HepG2 (cell line): ENCODE data around the gene COMMD7. TPM values are rescaled to one million over a fixed set of nuclear protein-coding genes. Genes with fewer than 3 reads are reported as not detected.
A peak's percentile ranks its signal among the peaks of the same experiment; 100 is the strongest.

Experiments
- ATAC-seq: fragments of 200-7000 bp; cut with Tn5 transposase; 3 replicates; pipeline ENCODE4 v1.9.1; 2020; ENCODE audit warnings: mild to moderate bottlenecking, moderate library complexity
- Bru-seq: library from RNA; stranded (reverse); fragments of 400-500 nt; gene quantifications from one replicate; lab custom pipeline; 2021; lab: Mats Ljungman, UMichigan
- BruChase-seq, 2 experiments: library from RNA; stranded (reverse); fragments of 400-500 nt; gene quantifications; one replicate each; lab custom pipeline; 2021; lab: Mats Ljungman, UMichigan
- BruUV-seq: library from RNA; stranded (reverse); fragments of 400-500 nt; replicated peaks from 2 replicates; lab custom pipeline; 2021; lab: Mats Ljungman, UMichigan
- CTCF ChIA-PET: fragments of 300-600 bp; formaldehyde crosslinking; extraction: SDS; loops from one replicate; lab custom pipeline; 2021; ENCODE audit warnings: low total read pairs, inconsistent platforms, low intra/inter-chr PET ratio; lab: Yijun Ruan, JAX
- POLR2A ChIA-PET: fragments of 350-600 bp; sonication (Branson Sonifier 250); formaldehyde crosslinking; loops from one replicate; lab custom pipeline; 2020; ENCODE audit warnings: antibody characterized with exemption, inconsistent platforms; lab: Yijun Ruan, JAX
- DNase-seq: peaks from one replicate; pipeline ENCODE4 v3.0.0-alpha.2; 2015; ENCODE audit warnings: low spot score
- FAIRE-seq: peaks from 3 replicates; lab custom pipeline; 2011; peaks lifted over from hg19 to GRCh38; lab: Jason Lieb, UNC
- H2AFZ ChIP-seq: one replicate; pipeline ENCODE4 v1.6.1; 2011; ENCODE audit warnings: low read length, inconsistent platforms
- H3K27ac ChIP-seq: fragments of 300-600 bp; 3 replicates; pipeline ENCODE4 v1.8.0; 2011; ENCODE audit warnings: mixed run types, mild to moderate bottlenecking, mixed read lengths, low read length, inconsistent platforms; ENCODE audit not compliant: insufficient read depth; ENCODE audit errors: extremely low read length
- H3K27me3 ChIP-seq, 2 experiments: fragments of 200-600 bp in 1 of 2; 2 replicates in 1 of 2; 3 replicates in 1 of 2; pipeline versions ENCODE4 v1.6.0 to v1.8.0; 2011; ENCODE audit warnings: low read length in 2 of 2, mild to moderate bottlenecking in 2 of 2, moderate library complexity in 2 of 2, inconsistent platforms in 1 of 2; ENCODE audit not compliant: insufficient read depth in 2 of 2, control insufficient read depth in 1 of 2
- H3K36me3 ChIP-seq, 2 experiments: fragments of 200-600 bp in 1 of 2; replicated peaks in 1 of 2; 2 replicates in 1 of 2; 3 replicates in 1 of 2; pipeline versions ENCODE4 v1.5.1 to v1.8.0; 2011; ENCODE audit warnings: low read length in 2 of 2, inconsistent platforms in 1 of 2; ENCODE audit not compliant: insufficient read depth in 2 of 2, control insufficient read depth in 1 of 2
- H3K4me1 ChIP-seq: 2 replicates; pipeline ENCODE4 v1.5.1; 2012; ENCODE audit warnings: low read length, inconsistent platforms; ENCODE audit not compliant: insufficient read depth
- H3K4me2 ChIP-seq: 2 replicates; pipeline ENCODE4 v1.6.0; 2011; ENCODE audit warnings: low read depth, low read length, inconsistent platforms
- H3K4me3 ChIP-seq, 3 experiments: fragments of 200-600 bp in 1 of 3; sonication (generic), shearing (Covaris generic) in 1 of 3; replicated peaks in 1 of 3; 2 replicates each; pipeline ENCODE4 v1.5.1; 2011 to 2016; ENCODE audit warnings: low read length in 3 of 3, inconsistent platforms in 2 of 3, low read depth in 2 of 3, mild to moderate bottlenecking in 2 of 3, control low read depth in 1 of 3, mixed read lengths in 1 of 3; ENCODE audit not compliant: insufficient read depth in 1 of 3
- H3K79me2 ChIP-seq: one replicate; pipeline ENCODE4 v1.6.1; 2011; ENCODE audit warnings: low read length, inconsistent platforms; ENCODE audit not compliant: insufficient read depth
- H3K9ac ChIP-seq: 2 replicates; pipeline ENCODE4 v1.6.0; 2011; ENCODE audit warnings: mild to moderate bottlenecking, low read depth, low read length, inconsistent platforms; ENCODE audit not compliant: insufficient read depth
- H3K9me3 ChIP-seq: 2 replicates; pipeline ENCODE4 v1.5.1; 2012; ENCODE audit warnings: mild to moderate bottlenecking, low read length
- H4K20me1 ChIP-seq: 2 replicates; pipeline ENCODE4 v1.6.0; 2011; ENCODE audit warnings: inconsistent platforms, mild to moderate bottlenecking, low read length, moderate library complexity; ENCODE audit not compliant: insufficient read depth
- BORCS8-MEF2B ChIP-seq: sonication (generic); formaldehyde crosslinking; IDR thresholded peaks from 2 replicates; pipeline ENCODE4 v1.8.0; 2022; ENCODE audit warnings: mild to moderate bottlenecking, missing genetic modification reagents
- FOXK2 ChIP-seq: fragments of 450-650 bp; IDR thresholded peaks from 2 replicates; pipeline ENCODE4 v1.6.1; 2016
- GATAD1 ChIP-seq: IDR thresholded peaks from 2 replicates; pipeline ENCODE4 v1.6.1; 2016; ENCODE audit warnings: missing genetic modification reagents, missing compliant biosample characterization
- KDM3A ChIP-seq: IDR thresholded peaks from 2 replicates; pipeline ENCODE4 v1.6.1; 2018; ENCODE audit warnings: low read depth, missing compliant biosample characterization
- MBD4 ChIP-seq: IDR thresholded peaks from 2 replicates; pipeline ENCODE4 v1.6.1; 2012; ENCODE audit warnings: low read length, inconsistent platforms, borderline replicate concordance
- NRL ChIP-seq: sonication (generic); formaldehyde crosslinking; IDR thresholded peaks from 2 replicates; pipeline ENCODE4 v1.5.0; 2020; ENCODE audit warnings: missing genetic modification reagents, mild to moderate bottlenecking, moderate library complexity, borderline replicate concordance
- PHF21A ChIP-seq: sonication (generic); formaldehyde crosslinking; IDR thresholded peaks from 2 replicates; pipeline ENCODE4 v1.5.0; 2020; ENCODE audit warnings: mild to moderate bottlenecking, missing genetic modification reagents
- SRSF9 ChIP-seq: fragments of 200-400 bp; formaldehyde crosslinking; IDR thresholded peaks from 2 replicates; pipeline ENCODE4 v1.6.1; 2018; ENCODE audit warnings: borderline replicate concordance, mild to moderate bottlenecking, low read depth, low read length; ENCODE audit not compliant: insufficient read depth, poor library complexity, severe bottlenecking
- ZNF225 ChIP-seq: sonication (generic); formaldehyde crosslinking; IDR thresholded peaks from 2 replicates; pipeline ENCODE4 v1.4.0; 2020; ENCODE audit warnings: mild to moderate bottlenecking, missing genetic modification reagents
- ZNF839 ChIP-seq: sonication (generic); formaldehyde crosslinking; IDR thresholded peaks from 2 replicates; pipeline ENCODE4 v1.4.0; 2020; ENCODE audit warnings: missing genetic modification reagents, mild to moderate bottlenecking, borderline replicate concordance
- ZNF841 ChIP-seq: sonication (generic); formaldehyde crosslinking; IDR thresholded peaks from 2 replicates; pipeline ENCODE4 v1.8.1; 2023; ENCODE audit warnings: missing genetic modification reagents, borderline replicate concordance
- ZUFSP ChIP-seq: sonication (generic); formaldehyde crosslinking; IDR thresholded peaks from 2 replicates; pipeline ENCODE4 v1.9.0; 2021; ENCODE audit warnings: missing genetic modification reagents, mild to moderate bottlenecking, borderline replicate concordance
- WGBS: methylation state at CpG from one replicate; pipeline ENCODE4 v1.1.6; 2017; ENCODE audit warnings: low lambda C conversion rate; 5-methylcytosine and 5-hydroxymethylcytosine counted together
- in situ Hi-C: cut with HindIII; loops from 2 replicates; pipeline ENCODE4 v1.10.0; 2017; ENCODE audit warnings: low pct_unique_long_range_greater_than_20kb; ENCODE audit not compliant: extremely low pct_ligation_motif_present
- intact Hi-C: fragments of 100-400 bp; cut with micrococcal nuclease; formaldehyde crosslinking; loops from one replicate; pipeline ENCODE4 v1.10.0; 2022; ENCODE audit not compliant: unreplicated experiment
- long read RNA-seq, 2 experiments: library from RNA in 1 of 2; library from polyadenylated mRNA in 1 of 2; stranded (forward) in 1 of 2; unstranded in 1 of 2; transcript quantifications; one replicate each; pipeline ENCODE4 v2.0.0, GENCODE V29; 2019 to 2022
- polyA minus RNA-seq, 3 experiments: library from RNA; depleted of rRNA, polyadenylated mRNA; stranded (reverse); fragments of >200 nt; gene quantifications; 2 replicates each; pipeline ENCODE4 v1.2.3, GENCODE V29; 2011; ENCODE audit warnings: low replicate concordance in 1 of 3
- polyA plus RNA-seq, 8 experiments: library from polyadenylated mRNA; depleted of rRNA in 3 of 8; stranded (reverse) in 7 of 8; unstranded in 1 of 8; fragments of >200 nt; fragmentation: Illumina TruSeq in 4 of 8; extraction: Trizol in 4 of 8; gene quantifications; 2 replicates each; pipeline versions ENCODE4 v1.2.1 to v1.2.3, GENCODE V29; 2011 to 2016; ENCODE audit warnings: low read depth in 4 of 8, missing spikeins in 1 of 8, mixed read lengths in 1 of 8; ENCODE audit not compliant: insufficient read depth in 1 of 8
- total RNA-seq, 5 experiments: library from RNA; depleted of rRNA; stranded (reverse); fragments of >200 nt; fragmentation: Illumina TruSeq; extraction: Trizol; gene quantifications; 2 replicates each; pipeline ENCODE4 v1.2.3, GENCODE V29; 2016; ENCODE audit warnings: low read depth in 1 of 5

Gene COMMD7
- total RNA-seq (2016; rRNA removed; fragmentation: Illumina TruSeq; extraction: Trizol) (42.1 and 50.7 TPM in 2 replicates), polyA plus RNA-seq (2011; rRNA removed) (53.3 and 57.6 TPM in 2 replicates), polyA minus RNA-seq (2011; rRNA and poly(A)+ RNA removed; ENCODE audit: low replicate concordance) (21.5 and 39.2 TPM in 2 replicates), Bru-seq, nascent RNA (percentile 78 among the genes with signal in this experiment), BruChase-seq, experiment 1, labeled RNA remaining after a 6-hour chase (percentile 96 among the genes with signal in this experiment), BruChase-seq, experiment 2, labeled RNA remaining after a 2-hour chase (percentile 92 among the genes with signal in this experiment)
- 43.5 and 46.2 TPM in 2 replicates for total RNA-seq (2016; cell fraction: cytosol; rRNA removed; fragmentation: Illumina TruSeq; extraction: Trizol; ENCODE audit: low read depth)
- 45.7 and 51.2 TPM in 2 replicates for total RNA-seq (2016; cell fraction: insoluble cytoplasmic fraction; rRNA removed; fragmentation: Illumina TruSeq; extraction: Trizol)
- total RNA-seq (2016; cell fraction: membrane; rRNA removed; fragmentation: Illumina TruSeq; extraction: Trizol) = 61.6 and 66.4 TPM in 2 replicates
- total RNA-seq (2016; cell fraction: nucleus; rRNA removed; fragmentation: Illumina TruSeq; extraction: Trizol) = 18.5 and 21.3 TPM in 2 replicates
- polyA plus RNA-seq (2011; cell fraction: cytosol; rRNA removed) = 43.6 and 53.1 TPM in 2 replicates
- 25.7 and 36.0 TPM in 2 replicates for polyA plus RNA-seq (2011; cell fraction: nucleus; rRNA removed)
- 41.4 and 42.8 TPM in 2 replicates for polyA plus RNA-seq (2012)
- polyA plus RNA-seq (2016; cell fraction: cytosol; fragmentation: Illumina TruSeq; extraction: Trizol; ENCODE audit: low read depth) = 58.9 and 74.1 TPM in 2 replicates
- 70.1 and 77.5 TPM in 2 replicates for polyA plus RNA-seq (2016; cell fraction: insoluble cytoplasmic fraction; fragmentation: Illumina TruSeq; extraction: Trizol; ENCODE audit: low read depth)
- polyA plus RNA-seq (2016; cell fraction: membrane; fragmentation: Illumina TruSeq; extraction: Trizol; ENCODE audit: low read depth) = 74.5 and 89.5 TPM in 2 replicates
- 54.8 and 59.1 TPM in 2 replicates for polyA plus RNA-seq (2016; cell fraction: nucleus; fragmentation: Illumina TruSeq; extraction: Trizol; ENCODE audit: insufficient read depth, low read depth)
- 16.5 and 16.9 TPM in 2 replicates for polyA minus RNA-seq (2011; cell fraction: cytosol; rRNA and poly(A)+ RNA removed)
- 9.7 and 13.8 TPM in 2 replicates for polyA minus RNA-seq (2011; cell fraction: nucleus; rRNA and poly(A)+ RNA removed)
- long read RNA-seq, experiment 1, transcript COMMD7-201 (9 exons, 1,900 nt) = major isoform, 95 of 111 reads
- long read RNA-seq, experiment 1, transcript COMMD7-202 (9 exons, 1,343 nt) = minor isoform, 6 of 111 reads
- long read RNA-seq, experiment 1, partial matches to known transcripts = 6 of 111 reads
- long read RNA-seq, experiment 1, other reads (novel, unspliced or antisense) = 4 of 111 reads
- long read RNA-seq, experiment 2, transcript COMMD7-202 (9 exons, 1,343 nt) = minor isoform, 18 of 145 reads
- long read RNA-seq, experiment 2, transcript COMMD7-201 (9 exons, 1,900 nt) = major isoform, 90 of 145 reads
- long read RNA-seq, experiment 2, partial matches to known transcripts = 10 of 145 reads
- long read RNA-seq, experiment 2, other reads (novel, unspliced or antisense) = 27 of 145 reads

GRCh38 chr20:32743237-32744112, at the start of gene COMMD7:
TSS of gene COMMD7 (minus strand) at chr20:32743467. CDS start at chr20:32743391, 76 bp downstream.
- FAIRE-seq = no peak
- intact Hi-C loops = loop anchor here (1.0 to 5.0 kb wide), 3 partner anchors 19 to 69 kb away; partner anchors contain the start of gene DNMT3B
- no TSS peak for BruUV-seq
- no peak for TF ChIP-seq BORCS8-MEF2B (CRISPR knock-in tag)
- no peak for TF ChIP-seq PHF21A (CRISPR knock-in tag)
- peak; percentile 86 for TF ChIP-seq GATAD1 (CRISPR knock-in tag)
- TF ChIP-seq ZNF225 = 0 out of 2 replicates have a peak, but pooled peaks have one; percentile 59
- no peak for TF ChIP-seq NRL (CRISPR knock-in tag)
- peak; percentile 81; the same call in 1 of the 2 replicates for TF ChIP-seq ZNF839 (CRISPR knock-in tag)
- TF ChIP-seq FOXK2 = no peak
- no peak for TF ChIP-seq ZUFSP
- no peak for TF ChIP-seq ZNF841 (CRISPR knock-in tag)
- no peak for TF ChIP-seq SRSF9
- no peak for TF ChIP-seq MBD4
- peak; percentile 79; the same call in 1 of the 2 replicates for TF ChIP-seq KDM3A

More at GRCh38 chr20:32743237-32744112, at the start of gene COMMD7:
- Histone ChIP-seq H3K9me3 (no peaks in the 10 kb centered on the region), H3K27ac (peak within 1 kb of the TSS; percentile 44), H3K4me1 (peaks cover 54% of the 10 kb centered on the region), H3K9ac (peak within 1 kb of the TSS; percentile 87), H3K4me2 (peak within 1 kb of the TSS; percentile 89), H3K36me3 (no peaks in the 10 kb centered on the region), H3K79me2 (peaks cover 5% of the 10 kb centered on the region), H4K20me1 (no peaks in the 10 kb centered on the region), H3K27me3 (no peaks in the 10 kb centered on the region; a peak in 1 of 5 replicates), H3K4me3 (peak within 1 kb of the TSS; percentile 80 to 99 (median 94)), H2AFZ (peak within 1 kb of the TSS; percentile 90)
- peak; percentile 50 for DNase-seq
- peak; percentile 88 for ATAC-seq
- POLR2A ChIA-PET = interaction anchor here (1.1 to 3.0 kb wide), 9 partner anchors 12 to 77 kb away, joined by 3 to 21 read pairs (median 5); partner anchors contain the start of genes DNMT3B and MAPRE1
- under 1% methylated on average over 31 of the region's 64 CpGs for WGBS
- in situ Hi-C loops = no loop called here
- CTCF ChIA-PET = interaction anchor here (1.9 kb wide), 1 partner anchor 35 kb away, joined by 4 read pairs; no protein-coding TSS in a partner anchor
